Peyer's patch (tissue), 4 donors: ENCODE results near the gene TM4SF5. TPM values are rescaled to one million over a fixed set of nuclear protein-coding genes. Genes with fewer than 3 reads are reported as not detected.
A peak's percentile ranks its signal among the peaks of the same experiment; 100 is the strongest.

Experiments used
- DNase-seq, 3 donors: peaks; one replicate each; pipeline ENCODE4 v3.0.0-alpha.2; 2017 to 2019
- H3K27ac ChIP-seq, 4 donors: fragments of 200-600 bp; sonication (generic); one replicate each; pipeline ENCODE4 v1.5.1; 2016 to 2019
- H3K27me3 ChIP-seq, 2 donors: fragments of 200-600 bp; sonication (generic); one replicate each; pipeline ENCODE4 v1.5.1; 2019
- H3K36me3 ChIP-seq, 3 donors: fragments of 200-600 bp; sonication (generic); one replicate each; pipeline ENCODE4 v1.5.1; 2016 to 2019
- H3K4me1 ChIP-seq, 4 donors: fragments of 200-600 bp; sonication (generic); one replicate each; pipeline ENCODE4 v1.5.1; 2016 to 2019
- H3K4me3 ChIP-seq, 4 donors: fragments of 200-600 bp; sonication (generic); 1 replicate in 3 of 4; 2 replicates in 1 of 4; pipeline ENCODE4 v1.5.1; 2016 to 2019; ENCODE audit warnings: mild to moderate bottlenecking in 1 of 4
- H3K9me3 ChIP-seq, 4 donors: fragments of 200-600 bp; sonication (generic); one replicate each; pipeline ENCODE4 v1.5.1; 2016 to 2019; ENCODE audit warnings: mild to moderate bottlenecking in 1 of 4
- CTCF ChIP-seq, 6 experiments: fragments of 450-650 bp in 4 of 6; fragments of 200-600 bp in 2 of 6; sonication (generic) in 1 of 6; IDR thresholded peaks; one replicate each; pipeline ENCODE4 v1.5.1; 2017 to 2019; ENCODE audit warnings: antibody characterized with exemption in 6 of 6, mild to moderate bottlenecking in 3 of 6, moderate library complexity in 1 of 6
- POLR2A ChIP-seq, 2 donors: fragments of 450-650 bp; IDR thresholded peaks; one replicate each; pipeline ENCODE4 v1.5.1; 2017; ENCODE audit warnings: antibody characterized with exemption in 2 of 2, mild to moderate bottlenecking in 2 of 2, moderate library complexity in 2 of 2
- total RNA-seq, 4 donors: library from RNA; depleted of rRNA; stranded (reverse); fragments of >200 nt; gene quantifications; one replicate each; pipeline ENCODE4 v1.1.0, GENCODE V29; 2016

Gene TM4SF5
- total RNA-seq, 4 donors from 2014 or later: 75.3 to 171 (median 163) TPM; not detected in 1

DNA sequence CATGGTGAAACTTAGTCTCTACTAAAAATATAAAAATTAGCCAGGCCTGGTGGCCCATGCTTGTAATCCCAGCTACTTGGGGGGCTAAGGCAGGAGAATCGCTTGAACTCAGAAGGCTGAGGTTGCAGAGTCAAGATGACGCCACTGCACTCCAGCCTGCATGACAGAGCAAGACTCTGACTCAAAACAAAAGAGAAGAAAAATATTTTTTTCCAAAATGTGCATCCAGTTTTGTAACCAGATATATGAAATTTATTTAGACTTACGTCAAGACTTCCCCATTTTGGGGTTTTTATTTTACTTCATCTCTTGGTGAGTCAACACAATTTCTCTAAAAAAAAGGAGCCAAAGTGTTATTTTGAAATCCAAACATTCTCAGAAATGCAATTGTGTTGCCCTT, 5.5 kb upstream of the TM4SF5 start:
- Histone ChIP-seq H3K27me3 (no peaks in the 10 kb centered on the region), H3K27ac (peak overlapping the region in 1 of 4 donors; percentile 39), H3K9me3 (no peaks in the 10 kb centered on the region), H3K4me1 (peaks cover 0 to 7% (median 2%) of the 10 kb centered on the region in 4 donors), H3K4me3 (no peak overlapping the region), H3K36me3 (no peaks in the 10 kb centered on the region)
- no peak for TF ChIP-seq CTCF (IDR thresholded peaks at IDR 0.05)
- TF ChIP-seq POLR2A (IDR thresholded peaks at IDR 0.05): no peak
- no peak for DNase-seq

GRCh38 chr17:4766723-4767122, 5.0 kb upstream of the TM4SF5 start:
- no peaks in the 10 kb centered on the region for H3K9me3 ChIP-seq
- TF ChIP-seq POLR2A (IDR thresholded peaks at IDR 0.05): no peak
- no peak for TF ChIP-seq CTCF (IDR thresholded peaks at IDR 0.05)
- peak overlapping the region in 1 of 4 donors; percentile 36 for H3K27ac ChIP-seq
- no peak for DNase-seq
- no peak overlapping the region for H3K4me3 ChIP-seq
- H3K27me3 ChIP-seq: no peaks in the 10 kb centered on the region
- H3K36me3 ChIP-seq: no peaks in the 10 kb centered on the region
- peaks cover 0 to 11% (median 2%) of the 10 kb centered on the region in 4 donors for H3K4me1 ChIP-seq

- peaks cover 0 to 11% (median 2%) of the 10 kb centered on the region in 4 donors for H3K4me1 ChIP-seq
- no peak overlapping the region for H3K27ac ChIP-seq
- no peak overlapping the region for H3K4me3 ChIP-seq
- H3K27me3 ChIP-seq: no peaks in the 10 kb centered on the region
- H3K36me3 ChIP-seq: no peaks in the 10 kb centered on the region
- DNase-seq: no peak
- TF ChIP-seq POLR2A (IDR thresholded peaks at IDR 0.05): no peak
- no peak for TF ChIP-seq CTCF (IDR thresholded peaks at IDR 0.05)
- H3K9me3 ChIP-seq: no peaks in the 10 kb centered on the region
These were observed 3.4 kb upstream of the TM4SF5 start for GRCh38 chr17:4768298-4768697.

DNA sequence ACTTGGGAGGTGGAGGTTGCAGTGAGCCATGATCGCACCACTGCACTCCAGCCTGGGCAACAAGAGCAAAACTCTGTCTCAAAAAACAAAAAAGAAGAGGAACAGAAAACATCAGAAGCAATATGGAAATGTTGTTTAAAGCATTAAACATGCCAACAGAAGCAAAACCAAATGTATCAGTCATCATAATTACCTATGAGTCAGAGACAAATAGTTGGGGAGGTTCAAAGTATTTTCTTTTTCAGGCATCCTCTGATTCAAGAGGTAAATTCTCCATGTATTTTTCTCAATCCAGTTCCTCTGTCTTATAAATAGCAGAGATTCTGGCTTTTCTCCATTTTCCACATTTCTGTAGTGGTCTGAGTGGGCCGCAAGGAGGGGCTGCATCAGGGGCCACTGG, 2.1 kb upstream of the TM4SF5 start:
- Histone ChIP-seq H3K27ac (no peak overlapping the region), H3K36me3 (no peaks in the 10 kb centered on the region), H3K4me1 (peaks cover 0 to 11% (median 2%) of the 10 kb centered on the region in 4 donors), H3K27me3 (no peaks in the 10 kb centered on the region), H3K4me3 (no peak overlapping the region), H3K9me3 (no peaks in the 10 kb centered on the region)
- no peak for DNase-seq
- TF ChIP-seq CTCF (IDR thresholded peaks at IDR 0.05) (no peak), POLR2A (IDR thresholded peaks at IDR 0.05) (no peak)

GRCh38 chr17:4772235-4772613, 538 bp downstream of the TM4SF5 start:
- Histone ChIP-seq H3K36me3 (no peaks in the 10 kb centered on the region), H3K9me3 (no peaks in the 10 kb centered on the region), H3K4me3 (peak overlapping the region in 3 of 4 donors; percentile 9 to 61 (median 55)), H3K27me3 (no peaks in the 10 kb centered on the region), H3K27ac (peak overlapping the region in 3 of 4 donors; percentile 67 to 93 (median 87)), H3K4me1 (peaks cover 0 to 11% (median 2%) of the 10 kb centered on the region in 4 donors)
- TF ChIP-seq POLR2A (IDR thresholded peaks at IDR 0.05) (peak; percentile 19 to 59), CTCF (IDR thresholded peaks at IDR 0.05) (no peak)
- DNase-seq: peak in 2 of 3 donors; percentile 69 to 77
